OCI-LY7 (cell line): ENCODE results near the gene SOX13.

Experiments used
- EZH2phosphoT487 ChIP-seq: fragments of 200-600 bp; sonication (generic); IDR thresholded peaks from 2 replicates; pipeline ENCODE4 v1.6.1; 2018; ENCODE audit warnings: low read depth, borderline replicate concordance, mild to moderate bottlenecking, mixed run types, antibody characterized with exemption, low read length, moderate library complexity, mixed read lengths
- TF ChIP-seq, protein P1 (sequence below): fragments of 200-600 bp; sonication (generic); conservative IDR thresholded peaks from 2 replicates; pipeline ENCODE4 v1.5.1; 2014; ENCODE audit warnings: mild to moderate bottlenecking, antibody characterized with exemption, low read length, moderate library complexity, mixed read lengths

DNA sequence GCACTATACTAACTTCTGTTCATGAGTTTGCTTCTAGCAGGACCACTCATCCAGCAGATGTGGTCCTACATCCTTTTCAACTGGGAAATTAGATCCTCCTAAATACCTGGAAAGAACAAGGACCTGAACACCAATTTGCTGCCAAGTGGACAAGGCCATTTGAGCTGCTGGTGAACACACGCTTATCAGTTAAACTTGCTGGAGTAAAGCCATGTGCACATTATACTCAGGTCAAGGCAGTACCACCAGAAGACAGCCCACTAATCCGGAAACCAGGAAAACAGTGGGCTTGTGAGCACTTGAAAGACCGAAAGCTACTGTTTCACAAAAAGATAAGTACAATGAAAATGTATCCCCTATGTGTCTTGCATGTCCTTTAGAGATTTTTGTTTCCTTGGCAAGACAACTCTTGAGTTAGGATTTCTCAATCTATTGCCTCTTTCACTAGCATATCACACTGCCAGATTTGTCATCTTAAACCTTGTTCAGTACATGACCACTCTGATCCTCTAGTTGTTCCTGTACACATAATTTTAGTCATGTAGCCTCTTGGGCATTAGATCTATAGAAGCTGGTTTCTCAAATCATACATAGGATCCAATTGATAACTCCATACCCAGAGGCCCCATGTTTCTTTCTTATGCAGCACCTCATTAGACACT is 97.7 kb downstream of the SOX13 start:
- TF ChIP-seq, protein P1, sequence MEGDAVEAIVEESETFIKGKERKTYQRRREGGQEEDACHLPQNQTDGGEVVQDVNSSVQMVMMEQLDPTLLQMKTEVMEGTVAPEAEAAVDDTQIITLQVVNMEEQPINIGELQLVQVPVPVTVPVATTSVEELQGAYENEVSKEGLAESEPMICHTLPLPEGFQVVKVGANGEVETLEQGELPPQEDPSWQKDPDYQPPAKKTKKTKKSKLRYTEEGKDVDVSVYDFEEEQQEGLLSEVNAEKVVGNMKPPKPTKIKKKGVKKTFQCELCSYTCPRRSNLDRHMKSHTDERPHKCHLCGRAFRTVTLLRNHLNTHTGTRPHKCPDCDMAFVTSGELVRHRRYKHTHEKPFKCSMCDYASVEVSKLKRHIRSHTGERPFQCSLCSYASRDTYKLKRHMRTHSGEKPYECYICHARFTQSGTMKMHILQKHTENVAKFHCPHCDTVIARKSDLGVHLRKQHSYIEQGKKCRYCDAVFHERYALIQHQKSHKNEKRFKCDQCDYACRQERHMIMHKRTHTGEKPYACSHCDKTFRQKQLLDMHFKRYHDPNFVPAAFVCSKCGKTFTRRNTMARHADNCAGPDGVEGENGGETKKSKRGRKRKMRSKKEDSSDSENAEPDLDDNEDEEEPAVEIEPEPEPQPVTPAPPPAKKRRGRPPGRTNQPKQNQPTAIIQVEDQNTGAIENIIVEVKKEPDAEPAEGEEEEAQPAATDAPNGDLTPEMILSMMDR = no peak
- TF ChIP-seq EZH2phosphoT487 = no peak
